Testis (tissue), 3 donors: ENCODE measurements around the gene RCAN2. TPM values are rescaled to one million over a fixed set of nuclear protein-coding genes. Genes with fewer than 3 reads are reported as not detected.

Experiments used
- DNase-seq: peaks from one replicate; pipeline ENCODE4 v3.0.0-alpha.2; 2019
- H3K27ac ChIP-seq, 2 donors: fragments of 200-600 bp; sonication (generic); one replicate each; pipeline ENCODE4 v1.5.1; 2019
- H3K27me3 ChIP-seq: fragments of 200-600 bp; sonication (generic); one replicate; pipeline ENCODE4 v1.5.1; 2019
- H3K36me3 ChIP-seq: fragments of 200-600 bp; sonication (generic); one replicate; pipeline ENCODE4 v1.5.1; 2017; ENCODE audit warnings: low read depth; ENCODE audit errors: missing control alignments
- H3K4me1 ChIP-seq: fragments of 200-600 bp; sonication (generic); one replicate; pipeline ENCODE4 v1.5.1; 2019
- H3K4me3 ChIP-seq, 2 donors: fragments of 200-600 bp; sonication (generic); one replicate each; pipeline ENCODE4 v1.5.1; 2017 to 2019
- H3K9me3 ChIP-seq: fragments of 200-600 bp; sonication (generic); one replicate; pipeline ENCODE4 v1.5.1; 2017
- POLR2A ChIP-seq: fragments of 450-650 bp; IDR thresholded peaks from one replicate; pipeline ENCODE4 v1.6.1; 2017; ENCODE audit warnings: antibody characterized with exemption, mild to moderate bottlenecking, moderate library complexity
- WGBS, 2 donors: methylation state at CpG; one replicate each; pipeline ENCODE4 v1.1.5; 2018; 5-methylcytosine and 5-hydroxymethylcytosine counted together
- intact Hi-C: fragments of 100-400 bp; cut with DNase I; formaldehyde crosslinking; loops from one replicate; pipeline ENCODE4 v1.15.1; 2023; ENCODE audit warnings: low total_unique reads
- polyA plus RNA-seq: library from polyadenylated mRNA; stranded (reverse); fragments of 350-450 nt; fragmentation: Illumina TruSeq; extraction: RNeasy Lipid Tissue Mini Kit (QIAGEN cat#74804); gene quantifications from one replicate; pipeline ENCODE4 v1.2.3, GENCODE V29; 2014; ENCODE audit warnings: low read depth, low replicate concordance; ENCODE audit not compliant: insufficient read depth
- total RNA-seq, 2 donors: library from RNA; depleted of rRNA; stranded (reverse); fragments of >200 nt; gene quantifications; one replicate each; pipeline ENCODE4 v1.2.3, GENCODE V29; 2016
- TF ChIP-seq, protein P1 (sequence below), 3 experiments: fragments of 450-650 bp in 2 of 3; fragments of 200-600 bp in 1 of 3; sonication (generic) in 1 of 3; IDR thresholded peaks; one replicate each; pipeline ENCODE4 v1.5.1; 2016 to 2019; ENCODE audit warnings: antibody characterized with exemption in 3 of 3, mild to moderate bottlenecking in 2 of 3, moderate library complexity in 1 of 3

Gene RCAN2
- total and polyA plus RNA-seq, 3 donors from 2014 or later = 6.3 to 17.4 (median 7.1) TPM

DNA sequence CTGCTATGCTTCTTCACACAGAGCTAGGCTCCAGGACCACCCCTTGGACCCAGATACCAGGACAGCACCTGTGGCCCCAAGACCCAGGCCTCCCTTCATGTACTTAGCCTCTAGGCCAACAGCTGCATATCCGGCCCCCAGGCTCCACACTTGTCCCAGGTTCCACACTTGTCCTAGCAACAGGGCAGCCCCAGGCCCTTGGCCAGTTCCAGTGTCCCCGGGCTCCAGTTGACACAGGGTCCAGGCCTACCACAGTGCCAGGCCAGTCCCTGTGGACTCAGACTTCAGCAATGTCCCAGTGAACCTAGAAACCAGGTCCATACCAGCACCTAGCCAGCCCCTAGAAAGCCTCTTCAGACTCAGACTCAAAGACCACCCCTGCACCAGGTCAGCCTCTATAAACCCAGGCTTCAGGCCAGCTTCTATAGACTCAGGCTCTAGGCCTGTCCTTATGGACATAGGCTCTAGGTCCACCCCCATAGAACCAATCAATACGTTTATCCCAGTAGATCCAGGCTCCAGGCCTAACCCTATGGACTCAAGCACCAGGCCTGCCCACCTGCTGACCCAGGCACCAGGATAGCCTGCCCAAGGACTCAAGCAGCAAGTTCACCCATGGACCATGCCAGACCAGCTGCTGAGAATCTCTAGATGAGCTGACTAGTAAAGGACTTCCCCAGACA is 46.3 kb downstream of the RCAN2 start:
- Histone ChIP-seq H3K36me3 (no peaks in the 10 kb centered on the region), H3K4me1 (no peaks in the 10 kb centered on the region), H3K27ac (no peak overlapping the region), H3K4me3 (no peak overlapping the region), H3K9me3 (no peaks in the 10 kb centered on the region), H3K27me3 (no peaks in the 10 kb centered on the region)
- no peak for TF ChIP-seq POLR2A
- TF ChIP-seq, protein P1, sequence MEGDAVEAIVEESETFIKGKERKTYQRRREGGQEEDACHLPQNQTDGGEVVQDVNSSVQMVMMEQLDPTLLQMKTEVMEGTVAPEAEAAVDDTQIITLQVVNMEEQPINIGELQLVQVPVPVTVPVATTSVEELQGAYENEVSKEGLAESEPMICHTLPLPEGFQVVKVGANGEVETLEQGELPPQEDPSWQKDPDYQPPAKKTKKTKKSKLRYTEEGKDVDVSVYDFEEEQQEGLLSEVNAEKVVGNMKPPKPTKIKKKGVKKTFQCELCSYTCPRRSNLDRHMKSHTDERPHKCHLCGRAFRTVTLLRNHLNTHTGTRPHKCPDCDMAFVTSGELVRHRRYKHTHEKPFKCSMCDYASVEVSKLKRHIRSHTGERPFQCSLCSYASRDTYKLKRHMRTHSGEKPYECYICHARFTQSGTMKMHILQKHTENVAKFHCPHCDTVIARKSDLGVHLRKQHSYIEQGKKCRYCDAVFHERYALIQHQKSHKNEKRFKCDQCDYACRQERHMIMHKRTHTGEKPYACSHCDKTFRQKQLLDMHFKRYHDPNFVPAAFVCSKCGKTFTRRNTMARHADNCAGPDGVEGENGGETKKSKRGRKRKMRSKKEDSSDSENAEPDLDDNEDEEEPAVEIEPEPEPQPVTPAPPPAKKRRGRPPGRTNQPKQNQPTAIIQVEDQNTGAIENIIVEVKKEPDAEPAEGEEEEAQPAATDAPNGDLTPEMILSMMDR (IDR thresholded peaks at IDR 0.05) = no peak
- intact Hi-C loops = no loop called here
- WGBS, 2 donors = 97 to 100% methylated on average over 1 to 3 of the region's 3 CpGs
- DNase-seq = no peak

DNA sequence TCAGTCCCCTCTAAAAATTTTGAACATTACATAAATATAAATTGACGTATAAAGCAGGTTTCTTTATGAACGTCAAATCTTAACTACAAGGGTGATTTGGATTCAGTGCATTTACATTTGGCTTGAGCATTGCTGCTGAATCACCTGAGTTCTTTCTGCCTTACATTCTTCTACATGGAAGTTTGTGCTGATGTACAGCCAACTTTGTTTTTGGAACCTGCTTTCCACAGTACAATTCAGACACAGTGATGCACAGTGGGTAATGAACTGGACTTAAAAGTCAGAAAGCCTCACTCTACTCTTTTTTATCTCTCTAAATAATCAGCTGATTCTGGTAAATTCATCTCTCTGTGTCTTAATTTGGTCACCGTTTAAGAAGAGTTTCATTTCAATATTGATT is 47.6 kb downstream of the RCAN2 start:
- Histone ChIP-seq H3K36me3 (no peaks in the 10 kb centered on the region), H3K4me1 (no peaks in the 10 kb centered on the region), H3K9me3 (no peaks in the 10 kb centered on the region), H3K27me3 (no peaks in the 10 kb centered on the region), H3K27ac (no peak overlapping the region), H3K4me3 (no peak overlapping the region)
- DNase-seq = no peak
- no peak for TF ChIP-seq POLR2A
- TF ChIP-seq, protein P1 (IDR thresholded peaks at IDR 0.05) = no peak
- intact Hi-C loops = no loop called here
- WGBS, 2 donors = 82 to 83% methylated on average over 3 of the region's 3 CpGs

DNA sequence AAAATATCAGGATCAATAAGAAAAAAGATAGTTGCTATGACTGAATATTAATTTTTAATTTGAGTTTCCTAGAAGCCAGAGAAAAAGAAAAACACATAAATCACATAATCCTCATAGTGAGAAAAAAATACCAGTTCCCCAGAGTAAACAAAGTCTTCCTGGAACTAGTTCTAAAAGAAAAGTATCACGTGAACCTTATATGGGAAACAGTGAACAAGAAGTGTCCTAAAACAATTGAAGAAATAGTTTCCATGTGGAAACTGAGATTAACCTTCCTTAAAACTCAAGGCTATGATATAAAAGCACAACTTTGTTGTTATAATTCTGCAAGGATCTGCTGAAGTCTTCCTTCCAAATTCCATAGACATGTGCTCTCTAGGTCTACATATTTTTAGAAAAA is 50.6 kb downstream of the RCAN2 start:
- Histone ChIP-seq H3K9me3 (no peaks in the 10 kb centered on the region), H3K36me3 (no peaks in the 10 kb centered on the region), H3K27ac (peak overlapping the region in 1 of 2 donors; percentile 12), H3K4me3 (no peak overlapping the region), H3K4me1 (no peaks in the 10 kb centered on the region), H3K27me3 (no peaks in the 10 kb centered on the region)
- intact Hi-C loops = no loop called here
- WGBS, 2 donors = 43 to 44% methylated on average over 1 of the region's 1 CpG
- DNase-seq = no peak
- TF ChIP-seq, protein P1 (IDR thresholded peaks at IDR 0.05) = no peak
- TF ChIP-seq POLR2A = no peak

DNA sequence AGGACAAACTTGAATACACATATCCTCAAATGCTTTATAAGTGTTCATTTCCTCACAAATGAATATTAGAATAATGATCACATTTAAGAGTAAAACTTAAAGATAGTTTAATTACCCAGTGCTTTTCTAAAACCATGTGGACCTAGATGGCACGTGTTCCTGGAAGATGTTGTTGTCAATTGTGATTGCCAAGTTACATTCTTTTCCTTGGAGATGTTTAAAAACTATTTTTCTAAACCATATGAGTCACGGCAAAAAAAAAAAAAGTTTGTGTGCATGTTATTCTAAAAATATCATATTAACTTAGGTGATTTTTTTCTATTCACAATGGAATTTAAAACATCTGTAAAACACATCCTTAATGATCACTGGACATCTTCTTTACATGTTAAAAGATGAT is 51.1 kb downstream of the RCAN2 start:
- Histone ChIP-seq H3K27ac (no peak overlapping the region), H3K36me3 (no peaks in the 10 kb centered on the region), H3K4me1 (no peaks in the 10 kb centered on the region), H3K9me3 (no peaks in the 10 kb centered on the region), H3K4me3 (no peak overlapping the region), H3K27me3 (no peaks in the 10 kb centered on the region)
- TF ChIP-seq, protein P1 (IDR thresholded peaks at IDR 0.05) = no peak
- TF ChIP-seq POLR2A = no peak
- 49 to 52% methylated on average over 2 of the region's 2 CpGs for WGBS, 2 donors
- intact Hi-C loops = no loop called here
- no peak for DNase-seq

DNA sequence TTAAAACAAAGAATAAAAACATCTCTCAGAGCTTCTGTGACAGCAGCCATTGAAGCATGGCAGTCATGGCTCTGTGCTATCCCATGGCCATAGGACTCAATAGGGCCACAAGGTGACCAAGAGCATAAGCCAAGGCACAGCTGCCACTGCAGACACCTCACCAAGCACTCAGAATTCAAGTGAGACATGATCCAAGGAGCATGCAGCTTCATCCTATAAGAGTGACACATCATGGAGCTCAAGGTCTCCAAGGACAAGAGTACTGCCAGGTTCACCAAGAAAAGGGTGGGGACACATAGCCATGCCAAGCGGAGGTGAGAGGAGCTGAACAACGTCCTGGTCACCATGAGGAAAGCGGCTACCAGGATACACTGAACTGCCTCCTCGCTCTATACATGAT is 53.0 kb downstream of the RCAN2 start:
- no peaks in the 10 kb centered on the region for H3K27me3 ChIP-seq
- no peaks in the 10 kb centered on the region for H3K4me1 ChIP-seq
- H3K9me3 ChIP-seq = no peaks in the 10 kb centered on the region
- DNase-seq = no peak
- H3K27ac ChIP-seq = no peak overlapping the region
- no peak overlapping the region for H3K4me3 ChIP-seq
- TF ChIP-seq, protein P1 (IDR thresholded peaks at IDR 0.05) = no peak
- TF ChIP-seq POLR2A = no peak
- no peaks in the 10 kb centered on the region for H3K36me3 ChIP-seq
- intact Hi-C loops = no loop called here
- 90 to 93% methylated on average over 4 of the region's 4 CpGs for WGBS, 2 donors
